Head of caudate nucleus (tissue), 42 donors: Measurements from ENCODE around the gene HPS4.

Source experiments
- DNase-seq, 42 donors: peaks; one replicate each; pipeline versions ENCODE4 v3.0.0 to v3.0.0-alpha.2; 2020 to 2021; ENCODE audit warnings: mixed read lengths in 7 of 42
- intact Hi-C: fragments of 100-400 bp; cut with DNase I; formaldehyde crosslinking; loops from one replicate; pipeline ENCODE4 v1.15.0; 2022

Gene HPS4

DNA sequence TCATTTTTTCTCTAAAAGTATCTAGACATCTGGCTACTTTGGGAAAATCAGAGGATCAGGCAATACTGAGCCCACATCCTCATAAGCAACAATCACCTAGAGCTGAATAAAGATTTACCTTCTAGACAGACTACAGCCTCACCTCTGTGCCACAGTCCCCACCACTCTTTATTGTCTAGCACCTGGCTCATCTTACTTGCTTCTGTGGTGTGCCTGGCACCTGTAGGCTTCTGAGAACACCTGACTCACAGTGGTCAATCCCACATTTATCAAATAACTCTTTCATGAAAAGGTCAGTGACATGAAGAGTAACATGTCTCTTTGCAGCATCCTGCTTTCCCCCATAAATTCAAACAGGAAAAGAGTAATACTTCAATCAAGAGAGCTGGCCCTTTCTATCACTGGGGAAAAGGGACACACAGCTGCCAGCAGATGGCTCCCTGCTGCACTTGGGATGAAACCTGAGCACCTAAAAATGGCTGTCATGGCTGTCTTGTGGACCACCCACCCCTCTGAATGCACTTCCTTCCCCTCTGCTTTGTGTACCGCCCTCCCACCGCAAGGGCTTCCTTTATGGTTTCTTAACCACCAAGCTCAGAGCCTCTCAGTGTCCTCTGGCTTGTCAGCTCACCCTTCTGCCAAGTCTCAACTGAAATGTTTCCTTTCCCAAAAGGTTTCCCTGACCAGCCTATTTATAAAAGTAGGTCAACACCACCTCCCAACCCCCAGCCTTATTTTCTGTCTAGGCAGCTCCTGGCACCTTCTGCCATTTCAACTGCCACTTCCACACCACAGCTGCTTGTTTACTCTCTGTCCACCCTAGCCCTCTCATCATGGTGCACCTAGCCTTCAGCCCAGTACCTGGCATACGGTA lies 19.3 kb upstream of the HPS4 start:
- intact Hi-C loops = no loop called here
- DNase-seq = peak in 37 of 42 donors; percentile 18 to 70 (median 42)

DNA sequence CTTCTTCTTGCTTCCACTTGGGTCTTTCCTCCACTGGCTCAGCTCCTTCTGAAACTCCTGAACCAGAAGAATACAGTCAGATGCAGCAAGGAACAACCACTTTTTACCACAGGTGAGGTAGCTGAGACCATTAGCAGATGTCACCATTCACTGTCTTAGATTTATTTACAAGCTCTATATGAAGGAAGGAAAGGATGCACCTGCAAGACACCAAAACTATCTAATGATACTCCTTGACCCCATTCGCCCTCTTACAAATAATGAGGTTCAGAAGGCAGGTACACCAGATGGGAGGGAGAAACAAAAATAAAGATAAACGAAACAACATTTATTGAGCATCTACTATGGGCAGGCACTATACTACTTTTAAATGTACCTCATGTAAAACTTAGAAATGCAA lies 18.4 kb upstream of the HPS4 start:
- DNase-seq = no peak
- intact Hi-C loops = no loop called here

- no peak for DNase-seq
- intact Hi-C loops = no loop called here
Measured at GRCh38 chr22:26499188-26499703, 15.7 kb upstream of the HPS4 start.

GRCh38 chr22:26496456-26496855 lies 12.9 kb upstream of the HPS4 start:
- intact Hi-C loops = no loop called here
- DNase-seq = no peak

- intact Hi-C loops = no loop called here
- no peak for DNase-seq
Measured at GRCh38 chr22:26494506-26494905, 10.9 kb upstream of the HPS4 start.

- no peak for DNase-seq
Measured at GRCh38 chr22:26492220-26492619, 8.6 kb upstream of the HPS4 start.

GRCh38 chr22:26489447-26490036 lies 6.0 kb upstream of the HPS4 start:
- no peak for DNase-seq
- intact Hi-C loops = loop anchor here (10.0 kb wide), 1 partner anchor 165 kb away; the partner anchor contains the start of gene MIAT

More at GRCh38 chr22:26492220-26492619, 8.6 kb upstream of the HPS4 start:
- intact Hi-C loops = no loop called here

- intact Hi-C loops = loop anchor here (10.0 kb wide), 1 partner anchor 167 kb away; the partner anchor contains the start of gene MIAT
Measured at GRCh38 chr22:26487996-26488395, 4.4 kb upstream of the HPS4 start.

DNA sequence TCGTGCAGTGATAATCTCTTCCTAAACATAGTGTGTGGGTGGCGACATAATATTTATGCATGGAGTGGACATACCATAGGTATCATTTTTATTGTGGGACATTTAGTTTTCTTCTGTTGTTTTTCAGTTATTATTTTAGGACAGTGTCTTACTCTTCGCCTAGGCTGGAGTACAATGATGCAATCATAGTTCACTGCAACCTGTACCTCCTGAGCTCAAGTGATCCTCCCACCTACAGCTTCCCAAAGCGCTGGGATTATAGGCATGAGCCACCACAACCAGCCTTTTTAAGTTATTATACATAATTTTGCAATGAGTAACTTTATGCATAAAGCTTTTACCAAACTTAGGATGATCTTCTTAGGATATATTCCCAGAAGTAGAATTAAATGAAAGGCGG lies 2.8 kb upstream of the HPS4 start:
- DNase-seq = peak in 16 of 42 donors; percentile 11 to 76 (median 49)
- intact Hi-C loops = loop anchor here (10.0 kb wide), 1 partner anchor 168 kb away; the partner anchor contains the start of gene MIAT

More at GRCh38 chr22:26487996-26488395, 4.4 kb upstream of the HPS4 start:
- DNase-seq = no peak

DNA sequence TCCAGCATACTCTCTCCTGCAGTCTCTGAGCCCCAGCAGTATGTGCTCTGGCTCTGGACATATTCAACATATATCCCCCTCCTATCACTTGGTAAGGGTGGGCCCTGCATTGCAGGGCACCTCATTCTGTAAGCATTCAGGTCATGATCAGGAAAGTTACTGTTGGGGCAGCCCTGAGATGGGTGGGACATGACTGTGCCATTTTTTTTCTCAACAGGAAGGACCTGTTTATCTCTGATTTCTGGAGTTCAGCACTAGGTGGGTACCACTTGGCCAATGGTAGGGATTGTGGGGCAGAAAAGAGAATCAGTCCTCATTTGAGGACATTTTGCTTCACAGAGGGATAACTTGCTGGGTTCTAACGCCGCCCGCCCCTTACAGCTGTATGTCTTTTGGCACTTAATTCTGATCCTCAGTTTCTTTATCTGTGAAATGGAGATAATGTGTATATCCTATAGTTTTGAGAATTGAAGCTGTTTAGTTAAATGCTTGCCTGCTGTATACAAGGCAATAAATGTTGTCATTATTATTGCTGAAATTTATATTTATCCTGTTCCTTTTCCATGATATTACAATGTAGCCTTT lies 2.3 kb upstream of the HPS4 start:
- intact Hi-C loops = loop anchor here (10.0 kb wide), 1 partner anchor 169 kb away; the partner anchor contains the start of gene MIAT

DNA sequence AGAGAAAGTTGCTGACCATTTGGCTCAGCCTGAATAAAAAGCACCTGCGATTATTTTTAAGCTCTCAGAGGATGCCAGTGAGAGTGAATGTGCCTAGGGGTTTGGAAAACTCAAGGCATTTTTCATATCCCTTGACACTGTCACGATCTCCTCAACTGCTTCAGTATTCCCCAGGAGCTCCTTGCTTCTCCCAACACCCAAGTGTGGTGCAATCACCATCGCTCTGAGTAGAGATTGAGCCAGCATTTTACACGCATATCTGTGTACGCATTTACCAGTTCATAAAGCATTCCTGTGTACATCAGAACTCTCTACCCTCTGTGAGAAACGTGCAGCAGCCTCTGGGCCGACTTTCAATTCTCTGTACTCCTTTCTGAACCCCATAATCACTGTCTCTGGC lies 1.4 kb upstream of the HPS4 start:
- intact Hi-C loops = loop anchor here (10.0 kb wide), 1 partner anchor 170 kb away; the partner anchor contains the start of gene MIAT
- DNase-seq = no peak

More for the DNA sequence above, 2.3 kb upstream of the HPS4 start:
- DNase-seq = no peak

DNA sequence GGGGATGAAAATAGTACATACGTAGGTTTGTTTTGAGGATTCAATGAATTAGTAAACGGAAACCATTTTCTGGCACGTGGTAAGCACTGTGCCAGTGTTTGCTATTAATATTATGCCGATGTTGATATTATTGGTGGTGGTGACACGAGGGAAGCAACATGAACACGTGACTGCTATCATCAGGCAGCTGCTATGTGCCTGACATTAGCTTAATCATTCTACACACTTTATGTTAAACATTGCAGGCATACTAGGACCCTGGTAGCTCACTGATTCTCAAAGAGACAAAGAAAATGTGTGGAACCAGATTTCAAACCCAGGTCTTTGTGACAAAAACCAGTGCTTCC lies 750 bp upstream of the HPS4 start:
- no peak for DNase-seq
- intact Hi-C loops = loop anchor here (10.0 kb wide), 1 partner anchor 170 kb away; the partner anchor contains the start of gene MIAT

DNA sequence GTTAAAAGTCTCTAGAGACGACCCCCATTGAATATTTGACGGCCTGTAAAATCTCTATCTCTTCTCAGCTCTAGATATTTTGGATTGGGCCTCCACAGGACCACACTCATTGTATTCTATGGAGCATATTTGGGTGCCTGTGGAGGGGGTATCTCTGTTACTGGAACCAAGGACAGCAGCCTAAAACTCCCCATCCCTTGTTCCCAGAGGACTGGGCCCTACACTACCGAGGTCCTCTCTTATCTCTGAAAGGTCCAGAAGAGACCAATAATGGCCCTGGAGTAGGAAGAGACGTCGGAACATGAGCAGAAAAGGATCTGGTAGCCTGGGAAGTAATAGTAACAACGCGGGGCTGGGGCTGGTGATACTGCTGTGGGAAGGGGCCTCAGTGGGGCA lies 542 bp downstream of the HPS4 start:
- no peak for DNase-seq
- intact Hi-C loops = loop anchor here (1.0 to 10.0 kb wide), 2 partner anchors 29 to 172 kb away; partner anchors contain the start of genes MIAT and TFIP11

- DNase-seq = no peak
- intact Hi-C loops = loop anchor here (10.0 kb wide), 1 partner anchor 173 kb away; the partner anchor contains the start of gene MIAT
Measured at GRCh38 chr22:26482161-26482560, 1.4 kb downstream of the HPS4 start.

DNA sequence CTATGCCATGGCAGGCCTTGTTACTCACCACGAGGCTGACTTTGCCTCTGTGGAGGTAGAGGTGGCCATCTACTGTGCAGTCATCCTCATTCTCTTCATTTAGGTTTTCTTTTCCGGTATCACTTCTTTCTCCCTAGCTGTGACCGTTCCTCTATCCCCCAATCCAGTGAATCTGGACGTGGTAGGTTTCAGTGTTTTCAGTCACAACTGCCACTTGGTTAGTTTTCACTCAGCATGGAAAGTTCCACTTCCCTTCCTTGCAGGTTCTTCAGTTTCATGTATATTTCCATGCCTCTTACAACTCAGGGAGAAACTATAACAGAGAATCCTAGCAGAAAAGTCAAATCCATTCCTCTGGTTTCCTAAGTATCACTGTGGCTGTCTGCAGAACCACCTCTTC lies 1.9 kb downstream of the HPS4 start:
- intact Hi-C loops = loop anchor here (10.0 kb wide), 1 partner anchor 173 kb away; the partner anchor contains the start of gene MIAT
- DNase-seq = no peak

DNA sequence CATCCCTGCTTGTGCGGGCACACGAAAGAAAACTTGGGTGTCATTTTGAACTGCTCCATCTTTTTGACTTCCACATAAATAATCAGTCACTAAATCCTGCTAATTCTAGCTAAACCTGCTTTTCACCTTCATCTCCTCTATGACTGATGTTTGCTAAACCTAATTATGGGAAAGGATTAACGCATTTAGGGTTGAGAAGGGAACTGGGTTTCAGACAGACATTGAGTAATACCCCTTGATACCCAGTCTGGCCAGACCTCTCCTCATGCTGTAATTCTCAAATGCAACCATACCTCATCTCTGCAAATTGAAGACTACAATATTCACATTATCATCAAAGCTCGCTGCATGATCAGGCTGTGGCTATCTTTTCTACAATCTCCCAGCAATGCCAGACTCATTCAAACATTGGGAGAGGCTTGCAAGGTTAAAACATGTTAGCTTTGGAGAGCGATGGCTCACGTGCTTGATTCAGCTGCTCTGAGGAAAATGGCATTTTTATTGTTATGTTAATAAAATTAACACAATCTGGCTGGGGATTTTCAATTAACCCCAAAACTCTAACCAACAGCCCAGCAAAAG lies 2.4 kb downstream of the HPS4 start:
- intact Hi-C loops = loop anchor here (10.0 kb wide), 1 partner anchor 174 kb away; the partner anchor contains the start of gene MIAT
- no peak for DNase-seq

- intact Hi-C loops = loop anchor here (10.0 kb wide), 1 partner anchor 174 kb away; the partner anchor contains the start of gene MIAT
- DNase-seq = no peak
Measured at GRCh38 chr22:26480611-26480932, 3.0 kb downstream of the HPS4 start.

DNA sequence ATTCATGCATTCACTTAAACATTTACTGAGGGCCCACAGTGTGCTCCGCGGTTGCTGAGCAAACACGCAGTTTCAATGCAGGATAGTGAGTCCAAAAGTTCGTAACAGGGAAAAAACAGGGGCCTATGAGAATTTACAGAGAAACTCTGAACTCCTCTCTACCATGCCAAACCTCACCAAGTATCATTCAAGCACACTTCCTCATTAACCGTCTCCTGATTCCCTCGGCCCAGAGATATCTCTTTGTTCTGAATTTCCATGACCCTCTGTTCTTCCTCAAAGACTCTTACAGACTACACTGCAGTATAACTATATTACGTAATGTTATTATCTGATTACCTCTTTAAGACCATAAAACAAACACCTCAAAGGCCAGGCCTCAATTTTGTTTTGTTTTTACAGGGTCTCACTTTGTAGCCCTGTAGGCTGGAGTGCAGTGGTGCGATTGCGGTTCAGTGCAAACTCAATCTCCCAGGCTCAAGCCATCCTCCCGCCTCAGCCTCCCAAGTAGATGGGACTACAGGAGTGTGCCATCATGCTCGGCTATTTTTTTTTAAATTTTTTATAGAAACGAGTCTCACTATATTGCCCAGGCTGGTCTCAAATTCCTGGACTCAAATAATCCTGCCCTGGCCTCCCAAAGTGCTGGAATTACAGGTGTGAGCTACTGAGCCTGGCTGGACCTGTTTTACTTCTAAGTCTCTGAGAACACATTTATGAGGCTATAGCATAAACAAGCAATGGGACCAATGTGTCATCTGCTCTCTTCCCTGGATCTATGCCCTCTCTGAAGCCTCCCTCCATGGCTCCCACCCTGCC lies 3.6 kb downstream of the HPS4 start:
- no peak for DNase-seq
- intact Hi-C loops = loop anchor here (10.0 kb wide), 1 partner anchor 175 kb away; the partner anchor contains the start of gene MIAT
